Omental fat pad (tissue), 4 donors: Measurements from ENCODE around the gene OVOL2. TPM values are rescaled to one million over a fixed set of nuclear protein-coding genes. Genes with fewer than 3 reads are reported as not detected.

Experiments
- ATAC-seq: fragments of 150-250 bp; one replicate; pipeline ENCODE4 v1.9.1; 2016; ENCODE audit warnings: mild to moderate bottlenecking, moderate library complexity; ENCODE audit not compliant: low FRiP score
- DNase-seq: peaks from one replicate; pipeline ENCODE4 v3.0.0-alpha.2; 2019; ENCODE audit warnings: low spot score
- CTCF ChIP-seq, 3 donors: fragments of 450-650 bp; IDR thresholded peaks; one replicate each; pipeline ENCODE4 v1.5.1; 2016 to 2017; ENCODE audit warnings: antibody characterized with exemption in 3 of 3, mild to moderate bottlenecking in 3 of 3, moderate library complexity in 2 of 3
- small RNA-seq: library from RNA; depleted of rRNA; stranded (forward); fragments of <200 nt; gene quantifications from one replicate; pipeline ENCODE3, GENCODE V24; 2016
- total RNA-seq, 4 donors: library from RNA; depleted of rRNA; stranded (reverse); fragments of >200 nt; gene quantifications; one replicate each; pipeline ENCODE4 v1.1.0, GENCODE V29; 2016

OVOL2 gene
- total RNA-seq, 4 donors from 2014 or later, result not detected

- no peak for ATAC-seq
- TF ChIP-seq CTCF (IDR thresholded peaks at IDR 0.05), result no peak
- DNase-seq, result no peak
Observed at GRCh38 chr20:17987988-17988387, 69.7 kb downstream of the OVOL2 start.

GRCh38 chr20:17985388-17986018, 72.2 kb downstream of the OVOL2 start:
- TF ChIP-seq CTCF (IDR thresholded peaks at IDR 0.05), result no peak
- DNase-seq, result no peak
- no peak for ATAC-seq

- ATAC-seq (no peak), DNase-seq (no peak)
- TF ChIP-seq CTCF (IDR thresholded peaks at IDR 0.05), result no peak
Observed at GRCh38 chr20:17976305-17976704, 81.4 kb downstream of the OVOL2 start.

Small RNA genes lying within 50 kb of the gene (small RNA-seq; reads per million reads assigned to genes)
- not detected for gene RNU7-137P

Other genes with a start within 250 kb of the OVOL2 start
- gene SNX5, start 89.1 kb downstream of the OVOL2 start, total RNA-seq, result 100 to 1,000 TPM; 101 to 232 (median 110) TPM
- 10 to 100 TPM in 1 of 4 donors, 1 to 10 TPM in 3; 5.8 to 12.3 (median 7.3) TPM for gene MGME1, start 88.9 kb downstream of the OVOL2 start, total RNA-seq
- 10 to 100 TPM in 1 of 4 donors, 1 to 10 TPM in 3; 5.5 to 11.9 (median 9.4) TPM for gene KAT14, start 79.9 kb upstream of the OVOL2 start, total RNA-seq
- 10 to 100 TPM in 3 of 4 donors, 1 to 10 TPM in 1; 5.8 to 11.9 (median 11.2) TPM for gene PET117, start 79.9 kb upstream of the OVOL2 start, total RNA-seq
- 10 to 100 TPM in 2 of 4 donors, 1 to 10 TPM in 2; 6.7 to 18.1 (median 8.6) TPM for gene ZNF133, start 230.6 kb upstream of the OVOL2 start, total RNA-seq